OCI-LY7 (cell line): ENCODE measurements around the gene VSIR. TPM values are rescaled to one million over a fixed set of nuclear protein-coding genes. Genes with fewer than 3 reads are reported as not detected.
A peak's percentile ranks its signal among the peaks of the same experiment; 100 is the strongest.

Source experiments
- BruUV-seq: library from RNA; stranded (reverse); fragments of 400-500 nt; replicated peaks from 2 replicates; lab custom pipeline; 2021; lab: Mats Ljungman, UMichigan
- CTCF ChIA-PET: fragments of 300-600 bp; sonication (Branson Sonifier 250); formaldehyde crosslinking; loops from one replicate; lab custom pipeline; 2022; ENCODE audit warnings: antibody characterized with exemption; ENCODE audit not compliant: unreplicated experiment; lab: Charles Lee
- POLR2A ChIA-PET: fragments of 300-600 bp; sonication (Branson Sonifier 250); formaldehyde crosslinking; loops from one replicate; lab custom pipeline; 2022; ENCODE audit warnings: antibody characterized with exemption; lab: Charles Lee
- DNase-seq: peaks from one replicate; pipeline ENCODE4 v3.0.0-alpha.2; 2015; ENCODE audit warnings: low spot score
- H2AFZ ChIP-seq: fragments of 200-600 bp; sonication (generic), shearing (Covaris generic); 2 replicates; pipeline ENCODE4 v1.6.1; 2014; ENCODE audit warnings: mild to moderate bottlenecking, antibody characterized with exemption, low read length, moderate library complexity
- H3K27ac ChIP-seq: fragments of 200-600 bp; sonication (generic); 2 replicates; pipeline ENCODE4 v1.5.1; 2014; ENCODE audit warnings: mixed run types, low read depth, mild to moderate bottlenecking, moderate library complexity, low read length, inconsistent platforms; ENCODE audit not compliant: poor library complexity, severe bottlenecking
- H3K36me3 ChIP-seq: fragments of 200-600 bp; sonication (generic); 2 replicates; pipeline ENCODE4 v1.6.1; 2014; ENCODE audit warnings: mild to moderate bottlenecking, antibody characterized with exemption, low read length, moderate library complexity, mixed read lengths; ENCODE audit not compliant: insufficient read depth
- H3K4me1 ChIP-seq: fragments of 200-600 bp; sonication (generic); 2 replicates; pipeline ENCODE4 v1.5.1; 2014; ENCODE audit warnings: mild to moderate bottlenecking, low read length; ENCODE audit not compliant: insufficient read depth, poor library complexity, severe bottlenecking
- H3K4me2 ChIP-seq: fragments of 200-600 bp; sonication (generic); 2 replicates; pipeline ENCODE4 v1.6.1; 2014; ENCODE audit warnings: mild to moderate bottlenecking, low read length
- H3K4me3 ChIP-seq: fragments of 200-600 bp; sonication (generic); 2 replicates; pipeline ENCODE4 v1.5.1; 2014; ENCODE audit warnings: mild to moderate bottlenecking, low read depth, low read length; ENCODE audit not compliant: poor library complexity, severe bottlenecking
- H3K79me2 ChIP-seq: fragments of 200-600 bp; sonication (generic); 2 replicates; pipeline ENCODE4 v1.6.1; 2016; ENCODE audit warnings: low read depth, mild to moderate bottlenecking, low read length, moderate library complexity, mixed read lengths; ENCODE audit not compliant: insufficient read depth
- H3K9me2 ChIP-seq: fragments of 200-600 bp; sonication (generic); 2 replicates; pipeline ENCODE4 v1.6.1; 2016; ENCODE audit warnings: mild to moderate bottlenecking, low read length, mixed read lengths; ENCODE audit not compliant: insufficient read depth
- H3K9me3 ChIP-seq: fragments of 200-600 bp; sonication (generic); 2 replicates; pipeline ENCODE4 v1.6.1; 2014; ENCODE audit warnings: mild to moderate bottlenecking, mixed run types, low read length, mixed read lengths
- H4K20me1 ChIP-seq: fragments of 200-600 bp; sonication (generic); 2 replicates; pipeline ENCODE4 v1.6.1; 2014; ENCODE audit warnings: mild to moderate bottlenecking, antibody characterized with exemption, low read length, moderate library complexity, mixed read lengths; ENCODE audit not compliant: insufficient read depth
- CTCF ChIP-seq: fragments of 200-600 bp; sonication (generic); conservative IDR thresholded peaks from 2 replicates; pipeline ENCODE4 v1.5.1; 2014; ENCODE audit warnings: mild to moderate bottlenecking, antibody characterized with exemption, low read length, moderate library complexity, mixed read lengths
- EZH2phosphoT487 ChIP-seq: fragments of 200-600 bp; sonication (generic); IDR thresholded peaks from 2 replicates; pipeline ENCODE4 v1.6.1; 2018; ENCODE audit warnings: low read depth, borderline replicate concordance, mild to moderate bottlenecking, mixed run types, antibody characterized with exemption, low read length, moderate library complexity, mixed read lengths
- intact Hi-C: fragments of 100-400 bp; cut with micrococcal nuclease; formaldehyde crosslinking; loops from one replicate; pipeline ENCODE4 v1.10.0; 2022; ENCODE audit not compliant: unreplicated experiment
- total RNA-seq, 2 experiments: library from RNA; depleted of rRNA in 1 of 2; stranded (reverse); fragments of >200 nt in 1 of 2; shearing (Covaris generic) in 1 of 2; gene quantifications; 2 replicates each; pipeline ENCODE4 v1.2.3, GENCODE V29; 2014 to 2022

The VSIR gene
- total RNA-seq, 2 experiments from 2014 or later = 2.2 to 9.0 TPM

GRCh38 chr10:71802235-71802634 lies 28.9 kb upstream of the VSIR start:
- Histone ChIP-seq H3K9me3 (no peaks in the 10 kb centered on the region), H2AFZ (no peak overlapping the region), H3K27ac (no peak overlapping the region), H3K36me3 (no peaks in the 10 kb centered on the region), H3K79me2 (no peaks in the 10 kb centered on the region), H3K4me3 (no peak overlapping the region), H4K20me1 (no peaks in the 10 kb centered on the region), H3K4me1 (peaks cover 25% of the 10 kb centered on the region), H3K4me2 (no peak overlapping the region), H3K9me2 (no peaks in the 10 kb centered on the region)
- no TSS peak for BruUV-seq
- CTCF ChIA-PET = interaction anchor here (0.6 kb wide), 1 partner anchor 83 kb away, joined by 3 read pairs; no protein-coding TSS in a partner anchor
- no peak for DNase-seq
- intact Hi-C loops = loop anchor here (2.0 to 10.0 kb wide), 2 partner anchors 75 to 417 kb away; no protein-coding TSS in a partner anchor
- no peak for TF ChIP-seq CTCF
- no peak for TF ChIP-seq EZH2phosphoT487
- POLR2A ChIA-PET = no interaction called here

GRCh38 chr10:71801361-71801760 lies 28.0 kb upstream of the VSIR start:
- Histone ChIP-seq H3K4me1 (peaks cover 30% of the 10 kb centered on the region), H3K4me3 (no peak overlapping the region), H3K4me2 (peak overlapping the region; percentile 42), H3K36me3 (no peaks in the 10 kb centered on the region), H3K79me2 (no peaks in the 10 kb centered on the region), H3K9me3 (no peaks in the 10 kb centered on the region), H3K9me2 (no peaks in the 10 kb centered on the region), H2AFZ (no peak overlapping the region), H3K27ac (peak overlapping the region; percentile 56), H4K20me1 (no peaks in the 10 kb centered on the region)
- DNase-seq = peak; percentile 86
- TF ChIP-seq EZH2phosphoT487 (no peak), CTCF (no peak)
- intact Hi-C loops = loop anchor here (10.0 kb wide), 1 partner anchor 417 kb away; no protein-coding TSS in a partner anchor
- ChIA-PET POLR2A (interaction anchor here (0.7 kb wide), 2 partner anchors 24 to 478 kb away, joined by 5 to 6 read pairs; no protein-coding TSS in a partner anchor), CTCF (no interaction called here)
- BruUV-seq = no TSS peak
